CD4-positive, alpha-beta memory T cell (primary cell): ENCODE data around the gene TCF12. TPM values are rescaled to one million over a fixed set of nuclear protein-coding genes. Genes with fewer than 3 reads are reported as not detected.
"Not testable (repeated sequence)": the region's sequence is repeated elsewhere in the genome, so short reads cannot be mapped to it uniquely, and the experiment has no call there.

Experiments
- CTCF ChIA-PET: fragments of 350-600 bp; sonication (Branson Sonifier 250); formaldehyde crosslinking; loops from one replicate; lab custom pipeline; 2021; ENCODE audit warnings: inconsistent platforms; ENCODE audit not compliant: partially characterized antibody; lab: Charles Lee
- POLR2A ChIA-PET: fragments of 350-600 bp; sonication (Branson Sonifier 250); formaldehyde crosslinking; loops from one replicate; lab custom pipeline; 2021; ENCODE audit not compliant: partially characterized antibody; lab: Charles Lee
- DNase-seq, 5 donors: peaks; one replicate each; pipeline versions ENCODE4 v3.0.0 to v3.0.0-alpha.2; 2020 to 2022; ENCODE audit warnings: mixed read lengths in 1 of 5
- H3K27ac ChIP-seq: one replicate; pipeline ENCODE4 v1.7.0; 2013; ENCODE audit warnings: low read depth, low read length
- H3K27me3 ChIP-seq: 2 replicates; pipeline ENCODE4 v1.7.0; 2013; ENCODE audit warnings: mild to moderate bottlenecking, low read length, moderate library complexity; ENCODE audit not compliant: insufficient read depth
- H3K36me3 ChIP-seq: 2 replicates; pipeline ENCODE4 v1.7.0; 2013; ENCODE audit warnings: mild to moderate bottlenecking, low read length, moderate library complexity; ENCODE audit not compliant: insufficient read depth
- H3K4me1 ChIP-seq: 2 replicates; pipeline ENCODE4 v1.7.0; 2013; ENCODE audit warnings: mild to moderate bottlenecking, low read length, moderate library complexity; ENCODE audit not compliant: insufficient read depth
- H3K4me3 ChIP-seq, 2 donors: one replicate each; pipeline ENCODE4 v1.7.0; 2013; ENCODE audit warnings: low read length in 2 of 2, mild to moderate bottlenecking in 1 of 2
- H3K9me3 ChIP-seq, 2 donors: one replicate each; pipeline ENCODE4 v1.7.0; 2013; ENCODE audit warnings: low read length in 2 of 2, control low read depth in 1 of 2; ENCODE audit not compliant: control insufficient read depth in 1 of 2
- H3K27ac Mint-ChIP-seq, 7 donors: one replicate each; pipeline ENCODE4 v1.8.0; 2020 to 2021; ENCODE audit warnings: mixed read lengths in 7 of 7, mild to moderate bottlenecking in 6 of 7, inconsistent platforms in 3 of 7, moderate library complexity in 3 of 7
- H3K27me3 Mint-ChIP-seq, 2 donors: one replicate each; pipeline ENCODE4 v1.8.0; 2020 to 2021; ENCODE audit warnings: mixed read lengths in 2 of 2
- H3K36me3 Mint-ChIP-seq, 2 donors: one replicate each; pipeline ENCODE4 v1.8.0; 2020 to 2021; ENCODE audit warnings: mixed read lengths in 2 of 2, inconsistent platforms in 1 of 2, mild to moderate bottlenecking in 1 of 2
- H3K4me1 Mint-ChIP-seq, 4 donors: one replicate each; pipeline ENCODE4 v1.8.0; 2020 to 2021; ENCODE audit warnings: mixed read lengths in 4 of 4, mild to moderate bottlenecking in 1 of 4
- H3K4me3 Mint-ChIP-seq, 8 donors: one replicate each; pipeline ENCODE4 v1.8.0; 2020 to 2021; ENCODE audit warnings: mixed read lengths in 8 of 8, mild to moderate bottlenecking in 7 of 8, moderate library complexity in 6 of 8, inconsistent platforms in 3 of 8
- H3K9me3 Mint-ChIP-seq, 8 donors: one replicate each; pipeline ENCODE4 v1.8.0; 2020 to 2021; ENCODE audit warnings: mixed read lengths in 8 of 8, mild to moderate bottlenecking in 5 of 8, inconsistent platforms in 3 of 8, moderate library complexity in 1 of 8
- intact Hi-C: fragments of 100-400 bp; cut with micrococcal nuclease; formaldehyde crosslinking; loops from one replicate; pipeline ENCODE4 v1.15.1; 2023
- polyA plus RNA-seq, 2 donors: library from polyadenylated mRNA; unstranded; fragments of 300-500 nt; fragmentation: Illumina TruSeq; gene quantifications; one replicate each; pipeline ENCODE4 v1.2.3, GENCODE V29; 2021
- total RNA-seq, 2 experiments: library from RNA; stranded (reverse); gene quantifications; one replicate each; pipeline ENCODE4 v1.2.3, GENCODE V29; 2021

TCF12 gene
- total and polyA plus RNA-seq, 4 experiments from 2014 or later, result 36.5 to 86.5 (median 68.4) TPM

- H3K27me3 ChIP-seq, result no peaks in the 10 kb centered on the region
- H3K27ac Mint-ChIP-seq, result no peak overlapping the region
- intact Hi-C loops, result no loop called here
- peaks cover 3% of the 10 kb centered on the region for H3K4me1 ChIP-seq
- no peaks in the 10 kb centered on the region for H3K9me3 ChIP-seq
- H3K4me1 Mint-ChIP-seq, result peaks cover 15 to 40% (median 26%) of the 10 kb centered on the region in 4 donors
- peaks cover 34 to 49% of the 10 kb centered on the region in 2 donors for H3K36me3 Mint-ChIP-seq
- ChIA-PET CTCF (no interaction called here), POLR2A (no interaction called here)
- DNase-seq, result no peak
- no peak overlapping the region for H3K27ac ChIP-seq
- H3K27me3 Mint-ChIP-seq, result no peaks in the 10 kb centered on the region
- H3K36me3 ChIP-seq, result no peaks in the 10 kb centered on the region
- H3K4me3 Mint-ChIP-seq, result no peak overlapping the region
- no peak overlapping the region for H3K4me3 ChIP-seq
- peaks cover 0 to 29% (median 19%) of the 10 kb centered on the region in 8 donors for H3K9me3 Mint-ChIP-seq
Observed at GRCh38 chr15:56950979-56951378, 32.5 kb downstream of the TCF12 start.

- no peaks in the 10 kb centered on the region for H3K27me3 ChIP-seq
- H3K27me3 Mint-ChIP-seq, result no peaks in the 10 kb centered on the region
- intact Hi-C loops, result no loop called here
- H3K27ac ChIP-seq, result no peak overlapping the region
- DNase-seq, result no peak
- no peak overlapping the region for H3K4me3 ChIP-seq
- H3K36me3 ChIP-seq, result no peaks in the 10 kb centered on the region
- no peak overlapping the region for H3K27ac Mint-ChIP-seq
- no peak overlapping the region for H3K4me3 Mint-ChIP-seq
- H3K36me3 Mint-ChIP-seq, result peaks cover 33 to 40% of the 10 kb centered on the region in 2 donors
- POLR2A ChIA-PET, result no interaction called here
- H3K4me1 ChIP-seq, result peaks cover 13% of the 10 kb centered on the region
- CTCF ChIA-PET, result no interaction called here
- peaks cover 13 to 35% (median 20%) of the 10 kb centered on the region in 4 donors for H3K4me1 Mint-ChIP-seq
- H3K9me3 ChIP-seq, result peaks cover 0 to 9% of the 10 kb centered on the region in 2 donors
- H3K9me3 Mint-ChIP-seq, result peaks cover 0 to 40% (median 23%) of the 10 kb centered on the region in 8 donors
Observed at GRCh38 chr15:56953790-56954189, 35.3 kb downstream of the TCF12 start.

GRCh38 chr15:56955011-56955410 lies 36.6 kb downstream of the TCF12 start:
- H3K9me3 ChIP-seq, H3K36me3 ChIP-seq, intact Hi-C loops, CTCF ChIA-PET, H3K27ac ChIP-seq, H3K27me3 Mint-ChIP-seq, POLR2A ChIA-PET, H3K27ac Mint-ChIP-seq, H3K27me3 ChIP-seq, H3K4me3 Mint-ChIP-seq, H3K4me3 ChIP-seq, DNase-seq: not testable (repeated sequence)
- H3K4me1 ChIP-seq, result peaks cover 20% of the 10 kb centered on the region
- peaks cover 0 to 40% (median 23%) of the 10 kb centered on the region in 8 donors for H3K9me3 Mint-ChIP-seq
- peaks cover 15 to 34% (median 22%) of the 10 kb centered on the region in 4 donors for H3K4me1 Mint-ChIP-seq
- H3K36me3 Mint-ChIP-seq, result peaks cover 29 to 36% of the 10 kb centered on the region in 2 donors

- H3K4me1 ChIP-seq, result peaks cover 20% of the 10 kb centered on the region
- DNase-seq, result no peak
- peaks cover 15 to 26% (median 21%) of the 10 kb centered on the region in 4 donors for H3K4me1 Mint-ChIP-seq
- H3K9me3 Mint-ChIP-seq, result peaks cover 0 to 40% (median 23%) of the 10 kb centered on the region in 8 donors
- H3K4me3 Mint-ChIP-seq, result no peak overlapping the region
- H3K27ac ChIP-seq, result no peak overlapping the region
- H3K27me3 Mint-ChIP-seq, result no peaks in the 10 kb centered on the region
- ChIA-PET CTCF (no interaction called here), POLR2A (no interaction called here)
- intact Hi-C loops, result no loop called here
- no peaks in the 10 kb centered on the region for H3K27me3 ChIP-seq
- H3K36me3 Mint-ChIP-seq, result peaks cover 25 to 30% of the 10 kb centered on the region in 2 donors
- no peaks in the 10 kb centered on the region for H3K36me3 ChIP-seq
- no peak overlapping the region for H3K4me3 ChIP-seq
- H3K9me3 ChIP-seq, result peaks cover 0 to 9% of the 10 kb centered on the region in 2 donors
- no peak overlapping the region for H3K27ac Mint-ChIP-seq
Observed at GRCh38 chr15:56956538-56956937, 38.1 kb downstream of the TCF12 start.

- Histone ChIP-seq H3K36me3 (no peaks in the 10 kb centered on the region), H3K4me3 (no peak overlapping the region), H3K4me1 (peaks cover 29% of the 10 kb centered on the region), H3K9me3 (peaks cover 0 to 9% of the 10 kb centered on the region in 2 donors), H3K27ac (no peak overlapping the region), H3K27me3 (no peaks in the 10 kb centered on the region)
- Mint-ChIP-seq H3K9me3 (peaks cover 0 to 40% (median 23%) of the 10 kb centered on the region in 8 donors), H3K4me1 (peaks cover 21 to 35% (median 28%) of the 10 kb centered on the region in 4 donors), H3K27me3 (no peaks in the 10 kb centered on the region), H3K36me3 (peaks cover 23 to 27% of the 10 kb centered on the region in 2 donors), H3K27ac (no peak overlapping the region), H3K4me3 (peak overlapping the region in 4 of 8 donors; percentile 7 to 42 (median 30))
- DNase-seq, result no peak
- ChIA-PET CTCF (no interaction called here), POLR2A (no interaction called here)
- intact Hi-C loops, result no loop called here
Observed at GRCh38 chr15:56957812-56958406, 39.5 kb downstream of the TCF12 start.

- peaks cover 33 to 49% (median 39%) of the 10 kb centered on the region in 4 donors for H3K4me1 Mint-ChIP-seq
- Histone ChIP-seq H3K4me3 (no peak overlapping the region), H3K27ac (no peak overlapping the region), H3K36me3 (no peaks in the 10 kb centered on the region), H3K4me1 (peaks cover 42% of the 10 kb centered on the region), H3K27me3 (no peaks in the 10 kb centered on the region), H3K9me3 (peaks cover 0 to 9% of the 10 kb centered on the region in 2 donors)
- no peak overlapping the region for H3K27ac Mint-ChIP-seq
- H3K36me3 Mint-ChIP-seq, result peaks cover 17 to 26% of the 10 kb centered on the region in 2 donors
- no peak for DNase-seq
- ChIA-PET POLR2A (no interaction called here), CTCF (no interaction called here)
- H3K27me3 Mint-ChIP-seq, result no peaks in the 10 kb centered on the region
- intact Hi-C loops, result no loop called here
- H3K9me3 Mint-ChIP-seq, result peaks cover 0 to 37% (median 21%) of the 10 kb centered on the region in 8 donors
- H3K4me3 Mint-ChIP-seq, result peak overlapping the region in 1 of 8 donors; percentile 17
Observed at GRCh38 chr15:56959318-56959648, 40.8 kb downstream of the TCF12 start.

- Mint-ChIP-seq H3K27ac (no peak overlapping the region), H3K27me3 (no peaks in the 10 kb centered on the region), H3K9me3 (peaks cover 0 to 30% (median 13%) of the 10 kb centered on the region in 8 donors), H3K4me1 (peaks cover 37 to 52% (median 45%) of the 10 kb centered on the region in 4 donors), H3K4me3 (no peak overlapping the region), H3K36me3 (peaks cover 12 to 17% of the 10 kb centered on the region in 2 donors)
- Histone ChIP-seq H3K4me1 (peaks cover 49% of the 10 kb centered on the region), H3K36me3 (no peaks in the 10 kb centered on the region), H3K27me3 (no peaks in the 10 kb centered on the region), H3K4me3 (no peak overlapping the region), H3K27ac (no peak overlapping the region), H3K9me3 (peaks cover 0 to 9% of the 10 kb centered on the region in 2 donors)
- DNase-seq, result no peak
- ChIA-PET CTCF (no interaction called here), POLR2A (no interaction called here)
- intact Hi-C loops, result no loop called here
Observed at GRCh38 chr15:56960116-56960515, 41.7 kb downstream of the TCF12 start.
